Neuronal stem cell (in vitro differentiated cells): ENCODE data around the gene LSM11.

Experiments used
- DNase-seq: peaks from one replicate; pipeline ENCODE4 v3.0.0-alpha.2; 2013; ENCODE audit warnings: low spot score
- H2AFZ ChIP-seq: one replicate; pipeline ENCODE4 v1.6.1; 2013; ENCODE audit warnings: mild to moderate bottlenecking, low read length, inconsistent platforms
- H2AK5ac ChIP-seq: 2 replicates; pipeline ENCODE4 v1.6.1; 2013; ENCODE audit warnings: low read depth, mild to moderate bottlenecking, inconsistent platforms, low read length, moderate library complexity, mixed read lengths
- H2BK120ac ChIP-seq: 2 replicates; pipeline ENCODE4 v1.6.1; 2013; ENCODE audit warnings: low read depth, mild to moderate bottlenecking, inconsistent platforms, low read length, moderate library complexity, mixed read lengths
- H2BK12ac ChIP-seq: one replicate; pipeline ENCODE4 v1.6.1; 2013; ENCODE audit warnings: low read length, inconsistent platforms
- H2BK15ac ChIP-seq: 2 replicates; pipeline ENCODE4 v1.6.1; 2013; ENCODE audit warnings: mild to moderate bottlenecking, low read length, inconsistent platforms, mixed read lengths
- H2BK5ac ChIP-seq: one replicate; pipeline ENCODE4 v1.6.1; 2013; ENCODE audit warnings: inconsistent platforms, mild to moderate bottlenecking, low read length, moderate library complexity
- H3K14ac ChIP-seq: one replicate; pipeline ENCODE4 v1.6.1; 2013; ENCODE audit warnings: low read length, inconsistent platforms
- H3K18ac ChIP-seq: 2 replicates; pipeline ENCODE4 v1.6.1; 2013; ENCODE audit warnings: low read length, inconsistent platforms
- H3K23ac ChIP-seq: 2 replicates; pipeline ENCODE4 v1.6.1; 2013; ENCODE audit warnings: low read depth, mild to moderate bottlenecking, mixed read lengths, low read length, inconsistent platforms; ENCODE audit not compliant: poor library complexity
- H3K27ac ChIP-seq: replicated peaks from 3 replicates; pipeline ENCODE4 v1.5.1; 2013; ENCODE audit warnings: low read length, inconsistent platforms
- H3K27me3 ChIP-seq, 3 experiments: 2 replicates each; pipeline ENCODE4 v1.6.1; 2013; ENCODE audit warnings: low read length in 3 of 3, mild to moderate bottlenecking in 2 of 3, inconsistent platforms in 1 of 3, low read depth in 1 of 3, mixed read lengths in 1 of 3, moderate library complexity in 1 of 3; ENCODE audit not compliant: control insufficient read depth in 3 of 3, insufficient read depth in 3 of 3
- H3K36me3 ChIP-seq, 2 donors: replicated peaks in 1 of 2; 2 replicates each; pipeline ENCODE4 v1.6.1; 2013; ENCODE audit warnings: low read length in 2 of 2; ENCODE audit not compliant: control insufficient read depth in 2 of 2, insufficient read depth in 2 of 2
- H3K4ac ChIP-seq: 2 replicates; pipeline ENCODE4 v1.6.1; 2013; ENCODE audit warnings: inconsistent platforms, mild to moderate bottlenecking, low read length, moderate library complexity
- H3K4me1 ChIP-seq, 2 donors: 1 replicate in 1 of 2; 2 replicates in 1 of 2; pipeline ENCODE4 v1.6.1; 2013; ENCODE audit warnings: low read length in 2 of 2, low read depth in 1 of 2; ENCODE audit not compliant: control insufficient read depth in 2 of 2, insufficient read depth in 1 of 2
- H3K4me2 ChIP-seq: one replicate; pipeline ENCODE4 v1.6.1; 2013; ENCODE audit warnings: mild to moderate bottlenecking, low read length, inconsistent platforms; ENCODE audit not compliant: insufficient read depth, poor library complexity, severe bottlenecking
- H3K4me3 ChIP-seq, 2 donors: 2 replicates each; pipeline ENCODE4 v1.5.1; 2013; ENCODE audit warnings: low read length in 2 of 2, mild to moderate bottlenecking in 2 of 2, inconsistent platforms in 1 of 2, moderate library complexity in 1 of 2
- H3K79me1 ChIP-seq: one replicate; pipeline ENCODE4 v1.6.1; 2013; ENCODE audit warnings: low read depth, mild to moderate bottlenecking, inconsistent platforms, low read length, moderate library complexity
- H3K9ac ChIP-seq: one replicate; pipeline ENCODE4 v1.6.1; 2013; ENCODE audit warnings: mild to moderate bottlenecking, low read depth, low read length, inconsistent platforms; ENCODE audit not compliant: poor library complexity
- H3K9me3 ChIP-seq, 2 donors: replicated peaks in 1 of 2; 2 replicates each; pipeline versions ENCODE3 to v1.6.1; 2013; ENCODE audit warnings: low read length in 2 of 2, mild to moderate bottlenecking in 2 of 2, inconsistent platforms in 1 of 2, low read depth in 1 of 2, mixed read lengths in 1 of 2, moderate library complexity in 1 of 2; ENCODE audit not compliant: control insufficient read depth in 2 of 2, insufficient read depth in 1 of 2
- H4K8ac ChIP-seq: one replicate; pipeline ENCODE4 v1.6.1; 2013; ENCODE audit warnings: low read depth, mild to moderate bottlenecking, inconsistent platforms, low read length, moderate library complexity
- H4K91ac ChIP-seq: one replicate; pipeline ENCODE4 v1.6.1; 2013; ENCODE audit warnings: low read length, low read depth, mild to moderate bottlenecking, inconsistent platforms; ENCODE audit not compliant: poor library complexity
- WGBS, 2 donors: extraction: QIAGEN DNeasy Blood & Tissue Kit; methylation state at CpG; one replicate each; pipeline ENCODE4 v1.1.7; 2013; ENCODE audit warnings: missing lambda C conversion rate in 2 of 2, mixed read lengths in 1 of 2; ENCODE audit not compliant: insufficient read length in 2 of 2, insufficient replicate concordance in 1 of 2; ENCODE audit errors: extremely low coverage in 2 of 2; 5-methylcytosine and 5-hydroxymethylcytosine counted together

The LSM11 gene

GRCh38 chr5:157779221-157779620, 35.7 kb downstream of the LSM11 start:
- Histone ChIP-seq H3K79me1 (no peaks in the 10 kb centered on the region), H3K4me2 (no peak overlapping the region), H3K23ac (no peak overlapping the region), H2BK120ac (no peak overlapping the region), H2AFZ (no peak overlapping the region), H3K18ac (no peak overlapping the region), H3K14ac (no peak overlapping the region), H2BK12ac (no peak overlapping the region), H3K4me3 (no peak overlapping the region), H3K9me3 (peaks cover 0 to 2% of the 10 kb centered on the region in 2 donors), H3K4me1 (no peaks in the 10 kb centered on the region), H2BK5ac (no peak overlapping the region), H2BK15ac (no peak overlapping the region), H3K27me3 (no peaks in the 10 kb centered on the region), H3K4ac (no peak overlapping the region), H2AK5ac (no peak overlapping the region), H3K9ac (no peak overlapping the region), H3K27ac (no peak overlapping the region), H4K91ac (no peak overlapping the region), H4K8ac (no peak overlapping the region), H3K36me3 (peaks cover 0 to 10% of the 10 kb centered on the region in 2 donors)
- DNase-seq = no peak
- no CpG with 5 or more reads among the region's 6 CpGs for WGBS, 2 donors

GRCh38 chr5:157785801-157786200, 42.3 kb downstream of the LSM11 start:
- no peak overlapping the region for H2AFZ ChIP-seq
- no peak overlapping the region for H3K14ac ChIP-seq
- H2BK12ac ChIP-seq = no peak overlapping the region
- no peak overlapping the region for H4K91ac ChIP-seq
- DNase-seq = no peak
- no peak overlapping the region for H3K4me3 ChIP-seq
- no peaks in the 10 kb centered on the region for H3K9me3 ChIP-seq
- peaks cover 6 to 75% of the 10 kb centered on the region in 2 donors for H3K36me3 ChIP-seq
- no peaks in the 10 kb centered on the region for H3K79me1 ChIP-seq
- no CpG with 5 or more reads among the region's 3 CpGs for WGBS, 2 donors
- H2BK120ac ChIP-seq = no peak overlapping the region
- H3K4me2 ChIP-seq = no peak overlapping the region
- H3K9ac ChIP-seq = no peak overlapping the region
- H2AK5ac ChIP-seq = no peak overlapping the region
- H2BK15ac ChIP-seq = no peak overlapping the region
- H3K27ac ChIP-seq = no peak overlapping the region
- H3K27me3 ChIP-seq = no peaks in the 10 kb centered on the region
- H3K18ac ChIP-seq = no peak overlapping the region
- no peak overlapping the region for H2BK5ac ChIP-seq
- H3K23ac ChIP-seq = no peak overlapping the region
- H3K4me1 ChIP-seq = no peaks in the 10 kb centered on the region
- no peak overlapping the region for H3K4ac ChIP-seq
- H4K8ac ChIP-seq = no peak overlapping the region

- Histone ChIP-seq H2AFZ (no peak overlapping the region), H3K27ac (no peak overlapping the region), H4K8ac (no peak overlapping the region), H2BK12ac (no peak overlapping the region), H3K9me3 (peaks cover 0 to 2% of the 10 kb centered on the region in 2 donors), H3K27me3 (no peaks in the 10 kb centered on the region), H3K4me3 (no peak overlapping the region), H3K36me3 (peaks cover 8 to 93% of the 10 kb centered on the region in 2 donors), H4K91ac (no peak overlapping the region), H3K23ac (no peak overlapping the region), H2BK15ac (no peak overlapping the region), H3K4ac (no peak overlapping the region), H3K79me1 (no peaks in the 10 kb centered on the region), H3K9ac (no peak overlapping the region), H3K4me1 (no peaks in the 10 kb centered on the region), H3K14ac (no peak overlapping the region), H3K18ac (no peak overlapping the region), H3K4me2 (no peak overlapping the region), H2BK120ac (no peak overlapping the region), H2AK5ac (no peak overlapping the region), H2BK5ac (no peak overlapping the region)
- no CpG with 5 or more reads among the region's 4 CpGs for WGBS, 2 donors
- no peak for DNase-seq
Measured at GRCh38 chr5:157793301-157793700, 49.8 kb downstream of the LSM11 start.

GRCh38 chr5:157799578-157799977, 56.1 kb downstream of the LSM11 start:
- H3K18ac ChIP-seq = no peak overlapping the region
- H2BK12ac ChIP-seq = no peak overlapping the region
- H2AK5ac ChIP-seq = no peak overlapping the region
- H3K27ac ChIP-seq = no peak overlapping the region
- no peak overlapping the region for H2AFZ ChIP-seq
- H3K4ac ChIP-seq = no peak overlapping the region
- no peaks in the 10 kb centered on the region for H3K4me1 ChIP-seq
- no peak overlapping the region for H3K4me2 ChIP-seq
- H2BK5ac ChIP-seq = no peak overlapping the region
- no peak overlapping the region for H2BK15ac ChIP-seq
- no peak overlapping the region for H3K14ac ChIP-seq
- H3K27me3 ChIP-seq = no peaks in the 10 kb centered on the region
- no peak overlapping the region for H3K23ac ChIP-seq
- no peak overlapping the region for H3K9ac ChIP-seq
- no peaks in the 10 kb centered on the region for H3K79me1 ChIP-seq
- no CpG with 5 or more reads among the region's 1 CpG for WGBS, 2 donors
- peaks cover 2 to 78% of the 10 kb centered on the region in 2 donors for H3K36me3 ChIP-seq
- no peak overlapping the region for H4K91ac ChIP-seq
- no peak overlapping the region for H3K4me3 ChIP-seq
- H2BK120ac ChIP-seq = no peak overlapping the region
- H3K9me3 ChIP-seq = no peaks in the 10 kb centered on the region
- no peak overlapping the region for H4K8ac ChIP-seq
- no peak for DNase-seq
